Endothelial cell of hepatic sinusoid (primary cell): ENCODE measurements around the gene AKAP1.

Experiments
- in situ Hi-C: cut with HindIII; loops from 2 replicates; pipeline ENCODE4 v1.10.0; 2017; ENCODE audit warnings: low sequenced_read_pairs

Gene AKAP1

DNA sequence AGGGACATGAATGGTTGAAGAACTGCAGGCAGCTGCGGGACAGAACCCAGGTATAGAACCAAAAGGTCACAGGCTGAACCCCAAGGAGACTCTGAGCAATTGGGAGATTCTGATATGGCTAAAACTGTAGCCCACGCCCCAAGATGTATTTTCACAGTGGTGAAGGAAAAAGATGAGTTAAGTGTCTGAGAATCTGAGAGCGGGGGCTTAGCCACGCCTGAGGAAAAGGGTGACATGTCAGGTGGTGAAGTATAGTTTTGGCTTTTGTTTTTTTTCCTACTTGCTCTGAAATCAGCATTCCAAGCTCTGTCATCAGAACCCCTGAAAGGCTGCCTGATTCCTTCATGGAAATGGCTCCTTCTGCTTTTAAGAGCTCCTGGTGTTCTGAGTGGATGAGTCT lies 73.3 kb downstream of the AKAP1 start:
- in situ Hi-C loops: no loop called here

DNA sequence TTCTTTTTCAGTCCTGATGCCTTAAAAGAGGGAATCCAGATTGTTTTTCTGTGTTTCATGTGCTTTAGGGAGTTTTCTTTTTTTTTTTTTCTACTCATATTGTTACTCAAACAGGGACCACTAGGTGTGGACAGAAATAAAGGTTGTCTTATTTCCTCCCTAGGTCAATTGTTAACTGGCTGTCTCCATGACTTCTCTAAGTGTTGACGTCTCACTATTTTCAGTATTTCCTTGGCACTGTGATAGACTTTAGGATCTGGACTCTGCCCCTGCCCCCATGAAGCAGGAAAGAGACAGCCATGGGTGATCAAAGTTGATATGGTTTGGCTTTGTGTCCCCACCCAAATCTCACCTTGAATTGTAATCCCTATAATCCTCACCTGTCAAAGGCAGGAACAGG lies 73.7 kb downstream of the AKAP1 start:
- in situ Hi-C loops: no loop called here

DNA sequence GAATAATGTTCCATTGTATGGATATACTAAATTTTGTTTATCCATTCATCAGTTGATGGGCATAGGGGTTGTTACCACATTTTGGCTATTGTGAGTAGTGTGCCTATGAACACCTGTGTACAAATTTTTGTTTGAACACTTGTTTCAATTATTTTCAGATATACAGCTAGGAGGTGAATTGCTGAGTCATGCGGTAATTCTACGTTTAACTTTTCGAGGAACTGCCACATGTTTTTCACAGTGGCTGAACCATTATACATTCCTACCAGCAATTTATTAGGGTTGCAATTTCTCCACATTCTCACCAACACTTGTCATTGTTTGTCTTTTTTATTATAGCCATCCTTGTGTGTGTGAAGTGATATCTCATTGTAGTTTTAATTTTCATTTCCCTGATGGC lies 75.6 kb downstream of the AKAP1 start:
- in situ Hi-C loops: no loop called here

DNA sequence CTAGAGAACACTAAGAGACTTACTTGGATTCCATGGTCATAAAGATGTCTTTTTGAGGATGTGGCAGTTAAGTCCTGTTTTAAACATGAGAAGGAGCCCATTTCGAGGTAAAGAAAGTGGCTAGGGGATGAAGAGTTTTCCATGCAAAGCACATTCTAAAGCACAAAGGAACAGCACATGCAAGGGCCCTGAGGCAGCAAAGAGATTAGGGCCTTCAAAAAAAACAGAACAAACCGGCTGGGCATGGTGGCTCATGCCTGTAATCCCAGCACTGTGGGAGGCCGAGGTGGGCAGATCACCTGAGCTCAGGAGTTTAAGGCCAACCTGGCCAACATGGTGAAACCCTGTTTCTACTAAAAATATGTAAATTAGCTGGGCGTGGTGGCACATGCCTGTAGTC lies 79.8 kb downstream of the AKAP1 start:
- in situ Hi-C loops: no loop called here

DNA sequence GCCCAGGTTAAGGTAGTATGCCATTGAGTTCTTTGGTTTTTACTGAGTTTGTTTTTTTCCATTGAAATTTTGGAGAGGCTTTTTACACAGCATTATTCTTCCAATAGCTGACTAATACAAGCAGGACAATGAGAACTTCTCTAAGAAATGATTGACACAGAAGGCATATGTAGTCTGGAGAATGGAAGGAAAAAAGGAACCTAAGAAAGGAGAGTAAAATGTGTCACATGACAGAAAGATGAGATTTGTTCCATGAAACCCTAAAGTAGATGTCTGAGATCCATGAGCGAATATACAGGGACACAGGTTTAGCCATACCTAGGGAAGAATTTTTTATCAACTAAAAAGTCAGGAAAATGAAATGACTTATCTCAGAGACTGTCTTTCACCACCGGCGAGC lies 80.7 kb downstream of the AKAP1 start:
- in situ Hi-C loops: no loop called here

GRCh38 chr17:57166803-57167202 lies 81.8 kb downstream of the AKAP1 start:
- in situ Hi-C loops: no loop called here

GRCh38 chr17:57168695-57169094 lies 83.6 kb downstream of the AKAP1 start:
- in situ Hi-C loops: no loop called here

GRCh38 chr17:57170866-57171265 lies 85.8 kb downstream of the AKAP1 start:
- in situ Hi-C loops: no loop called here
